ENCODE measurements around the gene SPTB. TPM values are rescaled to one million over a fixed set of nuclear protein-coding genes. Genes with fewer than 3 reads are reported as not detected.

Gene SPTB
- total RNA-seq, 1 donor from 2014 or later: not detected

DNA sequence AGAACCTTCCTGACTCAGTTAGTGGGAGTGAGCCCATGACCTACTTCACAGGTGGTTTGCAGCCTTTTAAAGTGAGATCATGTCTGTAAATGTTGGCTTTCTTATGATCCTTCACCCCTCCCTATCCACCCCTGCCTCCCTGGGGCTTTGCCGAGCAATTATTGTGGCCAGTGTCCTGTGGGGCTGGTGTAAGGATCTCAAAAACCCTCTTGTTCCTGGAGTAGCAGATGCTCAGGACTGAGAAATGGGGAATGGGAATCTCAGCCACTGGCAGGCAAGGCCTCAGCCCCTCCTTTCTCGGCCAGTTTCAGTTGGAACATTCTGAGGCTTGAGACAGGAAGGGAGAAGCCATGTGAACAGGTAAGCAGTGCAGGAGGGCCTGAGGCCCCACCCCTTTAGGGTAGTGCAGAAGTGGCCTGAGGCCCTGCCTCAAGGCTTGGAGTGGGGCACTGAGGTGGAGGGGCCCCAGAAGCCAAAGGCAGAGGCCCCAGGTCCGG lies 121.6 kb downstream of the SPTB start:
- intact Hi-C loops (cut with micrococcal nuclease): no loop called here

DNA sequence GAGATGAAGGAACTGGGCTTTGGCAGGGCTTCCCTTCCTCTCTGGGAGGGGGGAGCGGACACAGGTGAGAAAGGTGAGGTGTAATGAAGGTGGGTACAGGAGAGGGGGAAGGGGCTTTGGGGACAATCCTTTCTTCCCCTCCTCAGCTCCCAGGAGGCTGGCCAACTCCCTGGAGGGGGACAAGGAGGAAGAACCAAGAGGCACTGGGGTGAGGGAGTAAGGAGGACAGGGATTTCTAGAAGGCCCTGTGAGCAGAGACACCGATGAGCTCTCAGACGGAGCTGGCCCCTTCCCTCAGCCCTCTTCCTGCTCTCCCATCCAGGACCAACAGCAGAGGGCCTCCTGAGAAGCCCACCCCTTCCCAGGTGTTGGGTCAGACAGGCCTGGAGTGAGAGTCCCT lies 122.1 kb downstream of the SPTB start:
- intact Hi-C loops (cut with micrococcal nuclease): no loop called here

DNA sequence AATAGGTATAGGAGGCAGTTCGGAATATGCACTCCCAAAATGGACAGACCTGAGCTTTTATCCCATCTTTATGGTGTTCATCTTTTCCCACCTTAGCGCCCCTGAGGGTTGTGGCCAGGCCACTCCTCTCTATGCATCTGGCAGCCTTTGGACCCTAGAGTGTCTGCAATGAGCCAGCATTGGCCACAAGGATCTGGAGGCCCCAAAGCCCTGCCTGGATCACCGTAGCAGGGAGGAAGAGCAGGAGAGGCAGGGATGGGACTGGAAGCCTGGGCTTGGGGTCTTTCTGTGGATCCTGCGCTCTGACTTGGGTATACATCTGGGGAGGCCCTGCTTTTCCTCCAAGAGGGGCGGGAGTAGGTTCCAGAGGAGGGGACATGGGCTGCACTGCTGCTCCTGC lies 123.0 kb downstream of the SPTB start:
- intact Hi-C loops (cut with micrococcal nuclease): no loop called here

DNA sequence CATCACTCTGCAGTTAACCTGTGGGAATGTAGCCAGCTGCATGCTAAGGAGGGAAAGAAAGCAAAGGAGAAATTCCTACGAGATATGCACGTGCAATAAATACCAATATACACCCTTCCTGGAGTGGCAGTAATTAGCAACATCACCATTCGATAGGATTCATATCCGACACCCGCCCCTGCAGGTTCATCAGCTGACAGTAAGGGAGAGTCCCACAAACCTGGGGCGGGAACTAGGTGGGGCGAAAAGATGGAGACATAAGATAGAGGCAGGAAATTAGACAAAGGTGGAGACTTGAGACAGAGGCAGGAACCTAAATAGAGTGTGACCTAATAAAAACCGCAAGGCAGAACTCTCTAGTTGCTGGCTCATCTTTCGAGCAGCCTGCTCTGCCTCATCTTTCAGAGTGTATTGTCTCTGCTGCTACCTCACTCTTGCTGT lies 123.9 kb downstream of the SPTB start:
- intact Hi-C loops (cut with micrococcal nuclease): no loop called here

DNA sequence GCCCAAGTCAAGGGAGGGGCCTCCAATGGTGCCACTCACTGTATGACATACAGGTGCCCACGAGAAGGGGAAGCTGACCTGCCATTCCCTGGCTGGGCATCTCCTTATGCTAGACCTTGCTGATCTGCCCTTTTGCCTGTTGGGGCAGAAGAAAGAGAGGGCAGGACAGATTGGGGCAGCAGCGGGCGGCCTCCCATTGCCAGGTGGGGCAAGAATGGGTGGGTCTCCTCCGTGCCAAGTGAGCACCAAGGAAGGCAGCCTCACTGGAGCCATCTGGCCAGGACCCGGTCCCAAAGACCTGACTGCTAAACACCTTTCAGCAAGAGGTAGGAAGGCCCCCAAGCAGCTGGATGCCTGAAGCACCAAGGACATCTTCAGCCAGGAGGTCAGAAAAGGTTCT lies 125.0 kb downstream of the SPTB start:
- intact Hi-C loops (cut with micrococcal nuclease): no loop called here

DNA sequence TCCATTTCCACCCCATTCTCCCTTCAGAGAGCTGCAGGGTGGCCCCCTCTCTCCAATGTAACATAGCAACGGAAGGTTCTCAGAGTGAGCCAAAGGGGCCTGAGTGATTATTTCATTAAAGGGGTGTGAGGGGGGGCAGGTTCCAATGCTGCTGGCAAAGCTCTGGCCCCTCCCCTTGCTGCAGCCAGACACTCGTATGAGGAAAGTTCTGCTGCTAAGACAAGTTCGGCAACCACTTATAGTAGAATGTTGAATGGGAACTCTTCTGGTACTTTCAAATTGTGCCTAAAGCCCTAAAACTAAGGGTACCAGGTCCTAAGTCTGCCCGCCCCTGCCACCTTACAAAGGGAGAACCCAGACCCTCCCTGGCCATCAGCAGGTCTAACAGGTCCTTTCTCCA lies 125.7 kb downstream of the SPTB start:
- intact Hi-C loops (cut with micrococcal nuclease): no loop called here

DNA sequence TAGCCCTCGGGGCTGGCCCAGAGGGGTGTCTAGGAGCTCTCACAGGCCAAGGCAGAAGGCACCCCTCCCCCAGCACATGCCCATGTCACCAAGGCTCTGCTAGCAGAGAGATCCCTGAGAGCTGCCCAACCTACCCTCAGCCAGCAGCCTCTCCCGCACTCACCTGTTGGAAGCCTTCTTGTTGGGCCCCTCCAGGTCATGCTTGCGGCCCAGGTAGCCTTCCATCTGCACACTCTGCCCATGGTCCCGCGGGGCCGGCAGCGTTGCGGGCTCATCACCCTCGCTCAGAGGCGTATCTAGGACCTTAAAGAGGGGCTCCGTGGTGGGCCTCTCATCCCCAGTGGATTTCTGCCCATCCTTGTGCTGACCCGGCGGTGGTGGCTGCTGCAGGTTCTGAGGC lies 126.3 kb downstream of the SPTB start:
- intact Hi-C loops (cut with micrococcal nuclease): no loop called here

DNA sequence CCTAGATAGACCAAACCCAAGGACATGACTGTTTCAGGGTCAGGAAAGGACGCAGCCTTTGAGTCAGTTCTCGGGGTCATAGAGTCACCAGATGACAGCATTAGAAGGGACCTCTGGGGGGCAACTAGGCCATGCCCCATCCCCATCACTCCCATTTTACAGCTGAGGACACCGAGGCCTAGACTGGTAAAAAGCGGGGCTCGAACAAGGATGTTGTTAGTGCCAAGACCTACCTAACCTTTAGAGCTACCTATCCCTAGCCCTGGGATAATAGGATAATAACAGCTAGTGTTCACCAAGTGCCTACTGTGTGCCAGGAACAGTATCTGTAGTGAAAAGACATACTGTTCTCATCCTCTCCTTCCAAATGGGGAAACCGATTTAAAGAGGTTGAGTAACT lies 126.8 kb downstream of the SPTB start:
- intact Hi-C loops (cut with micrococcal nuclease): no loop called here

DNA sequence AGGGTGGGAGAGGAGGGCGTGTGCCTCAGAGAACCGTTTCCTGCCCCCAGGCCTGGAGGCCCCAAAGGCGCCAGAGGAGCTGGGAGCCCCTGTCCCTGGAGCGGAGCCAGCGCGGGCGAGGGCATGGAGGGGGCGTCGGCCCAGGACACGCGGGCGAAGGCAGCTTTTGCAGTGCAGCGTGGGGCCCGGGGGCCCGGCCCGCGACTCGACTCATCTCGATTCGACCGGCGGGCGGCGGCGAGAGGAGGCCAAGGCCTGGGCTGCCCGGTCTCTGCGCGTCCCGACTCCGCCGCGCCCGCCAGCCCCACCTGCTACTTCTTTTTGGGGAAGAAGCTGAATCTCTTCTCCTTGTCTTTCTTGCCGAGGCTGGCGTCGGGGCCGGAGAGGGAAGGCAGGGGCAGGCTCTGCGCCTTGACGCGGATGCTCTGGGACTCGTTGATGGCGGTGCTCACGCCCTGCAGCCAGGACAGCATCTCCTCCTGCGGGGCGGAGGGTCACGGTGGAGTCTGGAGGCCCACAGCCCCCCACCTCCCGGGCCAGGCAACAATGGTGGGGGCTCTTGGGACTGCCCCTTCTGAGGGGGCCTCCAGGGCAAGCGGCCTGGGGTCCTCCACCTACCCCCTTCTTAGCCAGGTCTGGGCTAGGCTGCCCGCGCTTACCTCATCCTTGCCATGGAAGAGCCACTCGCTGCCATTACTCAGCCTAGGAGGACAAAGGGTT lies 130.6 kb downstream of the SPTB start:
- intact Hi-C loops (cut with micrococcal nuclease): no loop called here

DNA sequence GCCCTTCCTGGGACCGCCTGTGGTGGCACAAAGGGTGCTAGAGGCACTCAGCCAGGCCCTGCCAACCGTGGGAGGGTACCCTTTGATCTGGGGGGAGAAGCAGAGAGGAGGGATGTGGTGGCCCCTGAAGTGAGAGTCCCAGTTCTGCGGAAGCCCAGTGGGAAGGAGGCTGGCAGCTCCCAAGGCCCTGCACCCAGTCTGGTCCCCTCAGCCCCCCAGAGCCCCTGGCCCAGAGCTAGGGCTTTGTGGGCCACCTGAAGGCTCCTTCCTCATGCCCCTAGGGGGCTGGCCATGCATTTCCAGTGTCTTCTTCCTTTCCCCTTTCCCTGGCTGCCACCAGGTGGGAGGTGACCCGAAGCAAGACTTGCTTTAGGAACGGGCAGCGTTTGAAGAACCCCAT lies 131.2 kb downstream of the SPTB start:
- intact Hi-C loops (cut with micrococcal nuclease): no loop called here

DNA sequence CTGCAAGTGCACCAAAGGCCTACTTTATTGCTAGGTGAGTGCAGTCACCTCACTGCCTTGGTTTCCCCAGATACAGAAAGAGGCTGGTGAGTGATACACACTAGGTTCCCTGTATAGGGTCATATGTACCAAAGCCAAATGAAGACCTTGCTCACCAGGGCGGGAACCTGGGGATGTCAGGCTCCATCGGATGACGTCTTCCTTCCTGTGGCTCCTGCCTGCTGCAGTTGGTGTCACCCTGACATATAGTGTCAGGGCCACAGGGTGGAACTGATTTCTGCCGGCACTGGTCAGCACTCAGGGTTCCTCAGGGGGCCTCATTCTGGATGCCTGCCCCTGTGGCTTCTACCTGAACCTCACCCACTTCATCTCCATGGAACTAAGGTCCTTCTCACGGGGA lies 132.4 kb downstream of the SPTB start:
- intact Hi-C loops (cut with micrococcal nuclease): no loop called here

DNA sequence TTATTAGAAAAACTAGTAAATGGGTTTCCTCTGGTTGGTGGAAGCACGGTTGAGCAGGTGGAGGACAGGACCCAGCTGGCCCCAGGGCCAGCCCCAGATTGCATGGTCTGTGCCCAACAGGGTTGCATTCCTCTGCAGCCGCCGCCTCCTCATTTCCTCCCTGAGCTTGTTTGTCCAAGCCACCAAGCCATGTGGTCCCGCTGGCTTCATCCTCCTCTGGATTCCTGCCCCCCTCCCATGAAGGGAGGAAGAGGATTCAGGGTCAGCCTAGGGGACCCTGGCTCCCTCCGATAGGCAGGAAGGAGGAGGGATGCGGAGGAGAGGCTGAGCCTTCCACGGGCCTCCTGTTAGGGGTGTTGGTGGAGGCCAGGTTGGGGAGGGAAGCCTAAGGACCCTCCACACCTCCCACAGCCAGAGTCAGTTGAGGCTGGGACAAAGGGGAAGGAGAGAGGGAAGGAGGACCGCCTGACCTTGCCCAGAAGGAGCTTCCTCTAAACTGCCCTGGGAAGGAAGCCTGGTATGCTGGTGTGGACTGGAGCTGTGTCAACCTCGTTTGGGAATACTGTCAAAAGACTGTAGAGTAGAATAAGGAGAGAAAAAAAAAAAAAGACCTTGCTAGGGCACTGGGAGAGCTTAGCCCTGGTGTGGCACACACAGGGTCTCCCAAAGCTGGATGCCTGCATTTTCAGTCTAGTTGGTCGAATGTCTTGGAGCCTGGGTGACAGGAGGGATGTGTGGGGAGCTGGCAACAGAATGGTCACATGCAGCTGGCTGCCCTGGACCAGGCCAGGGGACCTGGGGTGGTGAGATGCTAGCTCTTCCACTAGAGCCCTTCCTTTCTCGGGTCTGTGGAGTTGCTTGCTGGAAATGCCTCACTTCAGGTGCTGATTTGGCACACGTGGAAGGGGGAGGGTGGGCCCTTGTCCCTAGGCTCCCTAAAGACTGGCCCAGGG lies 133.1 kb downstream of the SPTB start:
- intact Hi-C loops (cut with micrococcal nuclease): no loop called here

DNA sequence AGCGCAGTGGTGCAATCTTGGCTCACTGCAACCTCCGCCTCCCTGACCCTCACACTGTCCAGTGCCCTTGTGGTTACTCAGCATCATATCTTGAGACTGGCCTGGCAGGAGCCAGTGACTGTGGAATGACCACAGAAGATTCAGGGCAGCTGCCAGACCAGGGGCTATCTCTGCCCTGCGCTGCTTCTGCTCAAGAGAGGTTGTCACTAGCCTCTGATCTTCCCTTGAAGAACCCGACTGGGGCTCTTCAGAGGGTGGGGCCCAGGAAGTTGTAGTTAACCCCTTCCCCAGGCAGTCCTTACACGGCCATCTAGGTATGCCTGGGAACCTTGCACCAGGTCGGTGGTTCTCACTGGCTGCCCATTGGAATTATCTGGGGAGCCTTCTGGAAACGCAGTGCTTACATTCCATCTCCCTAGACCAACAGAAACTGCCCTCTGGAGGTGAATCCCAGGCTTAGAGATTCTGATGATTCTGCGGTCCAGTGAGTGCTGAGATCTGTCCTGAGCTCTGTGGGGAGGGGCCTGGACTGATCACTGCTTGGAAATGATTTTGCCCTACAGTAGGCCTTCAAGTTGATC lies 134.1 kb downstream of the SPTB start:
- intact Hi-C loops (cut with micrococcal nuclease): no loop called here

DNA sequence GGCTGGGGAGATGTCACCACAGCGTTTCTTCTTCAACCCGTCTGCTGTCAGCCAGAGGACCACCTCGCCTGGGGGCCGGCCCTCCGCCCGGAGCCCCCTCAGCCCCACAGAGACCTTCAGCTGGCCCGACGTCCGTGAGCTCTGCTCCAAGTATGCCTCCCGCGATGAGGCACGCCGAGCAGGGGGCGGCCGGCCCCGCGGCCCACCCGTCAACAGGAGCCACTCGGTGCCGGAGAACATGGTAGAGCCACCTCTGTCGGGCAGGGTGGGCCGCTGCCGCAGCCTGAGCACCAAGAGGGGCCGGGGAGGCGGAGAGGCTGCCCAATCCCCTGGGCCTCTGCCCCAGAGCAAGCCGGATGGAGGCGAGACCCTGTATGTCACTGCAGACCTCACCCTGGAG lies 136.6 kb downstream of the SPTB start:
- intact Hi-C loops (cut with micrococcal nuclease): no loop called here

DNA sequence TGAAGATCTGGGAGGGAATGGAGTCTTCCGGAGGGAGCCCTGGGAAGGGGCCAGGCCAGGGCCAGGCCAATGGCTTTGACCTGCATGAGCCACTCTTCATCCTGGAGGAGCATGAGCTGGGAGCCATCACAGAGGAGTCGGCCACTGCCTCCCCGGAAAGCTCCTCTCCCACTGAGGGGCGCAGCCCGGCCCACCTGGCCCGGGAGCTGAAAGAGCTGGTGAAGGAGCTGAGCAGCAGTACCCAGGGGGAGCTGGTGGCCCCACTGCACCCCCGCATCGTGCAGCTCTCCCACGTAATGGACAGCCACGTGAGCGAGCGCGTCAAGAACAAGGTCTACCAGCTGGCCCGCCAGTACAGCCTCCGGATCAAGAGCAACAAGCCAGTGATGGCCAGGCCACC lies 137.7 kb downstream of the SPTB start:
- intact Hi-C loops (cut with micrococcal nuclease): no loop called here

DNA sequence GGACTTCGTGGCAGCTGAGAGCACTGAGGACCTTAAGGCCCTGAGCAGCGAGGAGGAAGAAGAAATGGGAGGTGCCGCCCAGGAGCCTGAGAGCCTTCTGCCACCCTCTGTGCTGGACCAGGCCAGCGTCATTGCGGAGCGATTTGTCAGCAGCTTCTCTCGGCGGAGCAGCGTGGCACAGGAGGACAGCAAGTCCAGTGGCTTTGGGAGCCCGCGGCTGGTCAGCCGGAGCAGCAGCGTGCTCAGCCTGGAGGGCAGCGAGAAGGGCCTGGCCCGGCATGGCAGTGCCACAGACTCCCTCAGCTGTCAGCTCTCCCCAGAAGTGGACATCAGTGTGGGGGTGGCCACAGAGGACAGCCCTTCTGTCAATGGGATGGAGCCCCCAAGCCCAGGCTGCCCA lies 138.5 kb downstream of the SPTB start:
- intact Hi-C loops (cut with micrococcal nuclease): no loop called here

DNA sequence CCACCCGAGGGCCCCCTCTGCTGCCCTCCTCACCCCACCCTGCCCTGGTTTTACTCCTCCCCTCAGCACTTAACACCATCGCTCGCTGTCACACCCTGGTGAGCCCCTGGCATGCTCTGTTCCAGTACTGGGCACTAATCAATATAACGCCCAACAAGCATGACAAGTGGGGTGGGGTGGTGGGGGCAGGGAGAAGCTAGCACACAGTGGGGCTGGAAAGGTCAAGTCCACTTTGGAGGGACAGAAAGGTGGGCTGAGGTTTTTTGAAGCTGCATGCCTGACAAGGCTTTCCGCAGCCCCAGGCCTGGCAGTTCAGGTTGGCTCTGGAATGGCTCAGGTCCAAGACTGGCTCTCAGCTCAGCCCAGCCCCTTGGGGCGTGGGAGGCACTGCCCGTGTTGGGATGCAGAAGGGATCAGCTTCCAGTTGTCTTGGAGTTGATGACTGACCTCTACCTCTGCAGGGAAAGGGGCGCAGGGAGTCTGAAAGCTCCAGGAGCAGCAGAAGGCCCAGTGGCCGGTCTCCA lies 141.4 kb downstream of the SPTB start:
- intact Hi-C loops (cut with micrococcal nuclease): no loop called here

DNA sequence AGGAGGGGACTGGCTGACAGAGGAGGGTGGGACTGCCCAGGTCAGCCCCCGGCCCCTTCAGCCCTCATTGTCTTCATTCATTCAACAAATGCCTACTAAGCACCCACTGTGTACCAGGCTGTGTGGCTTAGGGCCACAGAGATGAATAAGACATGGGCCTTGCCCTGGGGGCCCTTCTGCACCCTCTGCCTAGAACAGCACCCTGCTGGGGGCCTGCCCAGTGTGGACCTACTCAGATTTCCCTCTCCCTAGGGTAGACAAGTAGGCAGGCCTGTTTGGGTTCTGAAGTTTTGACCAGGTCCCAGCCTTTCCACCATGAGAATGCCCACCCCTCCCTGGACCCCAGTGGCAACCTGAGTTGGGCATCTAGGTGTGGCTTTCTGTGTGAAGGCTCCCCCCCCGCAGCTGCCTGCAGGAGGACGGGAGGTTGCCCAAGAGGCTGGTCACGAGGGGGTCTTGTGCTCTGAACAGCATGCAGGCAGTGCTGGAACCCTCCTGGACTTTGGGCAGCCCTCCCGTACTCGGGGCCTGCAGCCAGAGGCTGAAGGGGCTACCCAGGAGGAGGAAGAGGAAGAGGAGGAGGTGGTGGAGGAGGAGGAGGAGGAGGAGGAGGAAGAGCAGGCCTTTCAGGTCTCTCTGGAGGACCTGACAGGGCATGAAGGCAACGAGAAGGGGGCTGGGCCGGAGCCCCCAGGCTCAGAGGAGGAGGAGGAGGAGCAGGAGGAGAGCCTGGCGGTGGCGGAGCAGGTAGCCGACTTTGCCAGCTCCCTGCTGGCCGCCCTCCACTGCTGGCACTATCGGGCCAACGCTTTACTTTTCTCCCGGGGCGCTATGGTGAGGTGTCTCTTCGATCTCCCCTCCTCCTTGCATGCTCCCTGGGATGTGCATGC lies 142.1 kb downstream of the SPTB start:
- intact Hi-C loops (cut with micrococcal nuclease): no loop called here

DNA sequence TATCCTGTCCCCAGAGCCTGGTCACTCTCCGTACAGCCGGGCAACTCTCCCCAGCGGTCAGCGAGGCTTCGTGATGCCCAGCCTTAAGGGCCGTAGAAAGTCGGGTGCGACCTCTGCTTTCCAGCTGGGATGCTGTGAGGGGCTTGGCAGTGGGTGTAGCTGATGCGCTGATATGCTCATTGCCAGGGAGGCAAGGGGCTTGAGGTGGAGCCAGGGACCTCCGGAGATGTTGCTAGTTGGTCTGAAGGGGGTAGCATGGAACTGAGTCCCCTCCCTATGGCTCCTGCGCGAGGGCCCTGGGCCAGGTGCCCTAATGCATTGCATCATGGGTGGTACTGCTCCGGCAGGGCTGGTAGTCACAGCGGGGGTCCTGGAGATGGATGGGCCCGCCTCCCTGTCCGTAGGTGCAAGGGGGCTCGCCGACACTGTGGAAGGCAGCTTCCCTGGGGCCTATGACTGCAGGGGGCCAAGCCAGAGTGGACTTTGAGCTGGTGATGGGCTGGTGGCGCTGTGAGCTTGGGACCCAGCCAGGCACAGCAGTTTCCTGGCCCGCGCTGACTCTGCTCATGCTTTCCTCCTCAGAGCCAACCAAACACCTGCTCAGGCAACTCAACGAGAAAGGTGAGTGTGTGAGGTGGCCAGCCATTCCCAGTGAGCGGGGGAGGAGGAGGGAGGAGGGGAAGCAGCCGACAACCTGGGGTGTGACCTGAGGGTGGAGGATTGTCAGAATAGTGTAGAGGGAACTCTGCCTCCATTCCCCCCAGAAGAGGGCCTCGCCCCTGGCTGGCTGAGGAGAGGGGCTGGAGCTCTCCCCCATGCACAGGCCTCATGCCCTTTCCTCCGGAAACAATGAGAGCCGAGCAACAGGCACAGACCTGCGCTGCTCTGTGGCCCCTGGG lies 143.2 kb downstream of the SPTB start:
- intact Hi-C loops (cut with micrococcal nuclease): no loop called here

DNA sequence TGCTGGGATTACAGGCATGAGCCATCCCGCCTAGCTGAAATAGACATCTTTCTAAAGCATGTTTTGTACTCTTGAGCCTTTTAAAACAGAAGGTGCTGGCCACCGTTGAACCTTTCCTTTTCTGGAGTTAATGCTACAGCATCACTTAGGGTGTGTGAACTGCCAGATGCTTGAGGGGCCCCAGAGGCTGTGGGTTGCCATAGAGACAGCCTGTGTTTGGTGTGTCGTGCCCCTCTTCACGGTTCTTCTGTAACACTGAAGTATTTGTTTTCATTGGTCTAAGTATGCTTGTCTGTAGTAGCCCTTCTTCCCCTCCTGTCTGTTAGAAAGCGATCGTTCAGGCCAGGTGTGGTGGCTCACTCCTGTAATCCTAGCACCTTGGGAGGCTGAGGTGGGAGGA lies 144.7 kb downstream of the SPTB start:
- intact Hi-C loops (cut with micrococcal nuclease): no loop called here

Measured in T-helper 1 cell treated with Interleukin-12 subunit alpha and Interleukin-12 subunit beta and Interleukin-4 antibody, amounts not matched to agents 30 ng/mL and 1 ng/mL, for 36 hours (primary cell).